Cardiac muscle cell (in vitro differentiated cells and primary cell): ENCODE measurements around the gene TUBAL3. TPM values are rescaled to one million over a fixed set of nuclear protein-coding genes. Genes with fewer than 3 reads are reported as not detected.
A peak's percentile ranks its signal among the peaks of the same experiment; 100 is the strongest.

Experiments used
- DNase-seq, 2 donors: peaks; one replicate each; pipeline versions ENCODE4 v3.0.0 to v3.0.0-alpha.2; 2010 to 2017; ENCODE audit warnings: low read depth in 1 of 2, low spot score in 1 of 2
- H3K27ac ChIP-seq: fragments of 200-600 bp; sonication (generic); 2 replicates; pipeline ENCODE4 v1.5.1; 2016
- H3K27me3 ChIP-seq: fragments of 200-600 bp; sonication (generic); 2 replicates; pipeline ENCODE4 v1.6.0; 2016; ENCODE audit warnings: control low read depth
- H3K36me3 ChIP-seq: fragments of 200-600 bp; sonication (generic); 2 replicates; pipeline ENCODE4 v1.5.1; 2016; ENCODE audit warnings: control low read depth
- H3K4me1 ChIP-seq: fragments of 200-600 bp; sonication (generic); 2 replicates; pipeline ENCODE4 v1.8.1; 2017; ENCODE audit warnings: low read depth, mild to moderate bottlenecking, mixed run types
- H3K4me3 ChIP-seq: fragments of 200-600 bp; sonication (generic); 2 replicates; pipeline ENCODE4 v1.5.1; 2016; ENCODE audit warnings: mild to moderate bottlenecking
- H3K9me3 ChIP-seq: fragments of 200-600 bp; sonication (generic); 2 replicates; pipeline ENCODE4 v1.5.1; 2017; ENCODE audit warnings: low read depth, mild to moderate bottlenecking, control low read depth
- polyA plus RNA-seq: library from polyadenylated mRNA; unstranded; fragments of >200 nt; fragmentation: Nextera tagmentation; extraction: Ambion mirVana; gene quantifications from 2 replicates; pipeline ENCODE4 v1.2.1, GENCODE V29; 2016
- total RNA-seq: library from RNA; depleted of rRNA; stranded (reverse); fragments of >200 nt; gene quantifications from 2 replicates; pipeline ENCODE4 v1.2.3, GENCODE V29; 2016
- TF ChIP-seq, protein P1 (sequence below): IDR thresholded peaks from 2 replicates; pipeline ENCODE4 v1.5.1; 2012; ENCODE audit warnings: low read depth, mild to moderate bottlenecking, low read length

TUBAL3 gene
- total and polyA plus RNA-seq, 2 experiments from 2014 or later = not detected

DNA sequence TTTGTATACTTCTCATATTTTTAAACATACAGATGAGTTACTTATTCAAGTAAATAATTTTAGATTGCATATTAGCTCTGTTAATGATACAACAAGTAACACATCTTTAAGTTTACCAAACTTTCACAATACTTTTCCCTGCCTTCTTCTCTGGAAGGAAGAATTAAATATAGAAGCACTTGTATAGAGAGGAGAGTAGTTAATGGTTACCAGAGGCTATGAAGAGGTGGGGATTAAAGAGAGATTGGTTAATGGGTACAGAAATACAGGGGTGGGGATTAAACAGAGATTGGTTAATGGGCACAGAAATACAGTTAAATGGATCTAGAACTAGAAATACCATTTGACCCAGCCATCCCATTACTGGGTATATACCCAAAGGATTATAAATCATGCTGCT is 59.9 kb downstream of the TUBAL3 start:
- Histone ChIP-seq H3K9me3 (no peaks in the 10 kb centered on the region), H3K36me3 (no peaks in the 10 kb centered on the region), H3K27ac (no peak overlapping the region), H3K27me3 (no peaks in the 10 kb centered on the region), H3K4me3 (no peak overlapping the region), H3K4me1 (no peaks in the 10 kb centered on the region)
- no peak for DNase-seq
- TF ChIP-seq, protein P1, sequence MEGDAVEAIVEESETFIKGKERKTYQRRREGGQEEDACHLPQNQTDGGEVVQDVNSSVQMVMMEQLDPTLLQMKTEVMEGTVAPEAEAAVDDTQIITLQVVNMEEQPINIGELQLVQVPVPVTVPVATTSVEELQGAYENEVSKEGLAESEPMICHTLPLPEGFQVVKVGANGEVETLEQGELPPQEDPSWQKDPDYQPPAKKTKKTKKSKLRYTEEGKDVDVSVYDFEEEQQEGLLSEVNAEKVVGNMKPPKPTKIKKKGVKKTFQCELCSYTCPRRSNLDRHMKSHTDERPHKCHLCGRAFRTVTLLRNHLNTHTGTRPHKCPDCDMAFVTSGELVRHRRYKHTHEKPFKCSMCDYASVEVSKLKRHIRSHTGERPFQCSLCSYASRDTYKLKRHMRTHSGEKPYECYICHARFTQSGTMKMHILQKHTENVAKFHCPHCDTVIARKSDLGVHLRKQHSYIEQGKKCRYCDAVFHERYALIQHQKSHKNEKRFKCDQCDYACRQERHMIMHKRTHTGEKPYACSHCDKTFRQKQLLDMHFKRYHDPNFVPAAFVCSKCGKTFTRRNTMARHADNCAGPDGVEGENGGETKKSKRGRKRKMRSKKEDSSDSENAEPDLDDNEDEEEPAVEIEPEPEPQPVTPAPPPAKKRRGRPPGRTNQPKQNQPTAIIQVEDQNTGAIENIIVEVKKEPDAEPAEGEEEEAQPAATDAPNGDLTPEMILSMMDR = no peak

DNA sequence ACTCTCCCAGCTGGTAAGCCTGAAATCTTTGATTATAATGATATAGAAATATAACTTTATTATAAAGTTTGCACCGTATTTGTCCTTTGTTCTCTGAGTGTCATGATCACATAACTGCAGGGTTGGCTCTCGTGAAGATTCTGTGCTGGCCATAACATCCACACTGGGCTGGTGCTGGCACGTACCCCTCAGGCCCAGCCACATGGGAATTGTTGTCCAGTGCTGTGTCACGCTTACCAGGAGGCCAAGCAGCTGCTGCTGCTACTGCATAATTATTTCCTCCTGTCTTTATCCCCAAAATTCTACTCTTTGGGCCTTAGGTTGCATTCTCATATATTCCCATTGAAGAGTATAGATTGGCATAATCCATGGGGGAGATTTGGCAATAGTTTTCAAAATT is 60.6 kb downstream of the TUBAL3 start:
- DNase-seq = no peak
- H3K9me3 ChIP-seq = no peaks in the 10 kb centered on the region
- no peak overlapping the region for H3K4me3 ChIP-seq

DNA sequence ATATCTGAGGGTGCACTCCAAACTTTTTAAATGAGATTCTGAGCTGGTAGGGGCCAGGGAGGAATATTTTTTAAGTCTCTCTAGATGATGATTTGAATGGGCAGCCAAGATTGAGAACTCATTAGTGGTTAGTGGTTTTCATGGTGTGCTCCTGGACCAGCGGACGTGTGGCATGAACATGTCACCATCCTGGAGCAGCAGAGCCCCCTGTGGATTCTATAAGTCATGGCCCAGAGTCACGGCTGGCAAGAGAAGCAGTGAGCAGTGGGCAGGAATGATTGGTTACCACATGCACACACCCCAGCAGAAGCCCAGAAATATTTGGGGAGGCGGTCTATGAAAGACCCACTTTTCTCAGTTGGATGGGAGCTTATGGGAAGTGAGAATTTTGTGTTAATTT is 61.1 kb downstream of the TUBAL3 start:
- no peaks in the 10 kb centered on the region for H3K27me3 ChIP-seq
- TF ChIP-seq, protein P1 = peak; percentile 13
- DNase-seq = peak in 1 of 2 donors; percentile 11

More for the DNA sequence above, 60.6 kb downstream of the TUBAL3 start:
- TF ChIP-seq, protein P1 = no peak
- no peaks in the 10 kb centered on the region for H3K4me1 ChIP-seq
- H3K27ac ChIP-seq = no peak overlapping the region
- no peaks in the 10 kb centered on the region for H3K27me3 ChIP-seq
- H3K36me3 ChIP-seq = no peaks in the 10 kb centered on the region

More for the DNA sequence above, 61.1 kb downstream of the TUBAL3 start:
- Histone ChIP-seq H3K9me3 (no peaks in the 10 kb centered on the region), H3K4me1 (no peaks in the 10 kb centered on the region), H3K36me3 (no peaks in the 10 kb centered on the region), H3K27ac (no peak overlapping the region), H3K4me3 (no peak overlapping the region)

Other genes with a start within 250 kb of the TUBAL3 start
- gene AKR1C8, start 219.7 kb downstream of the TUBAL3 start, total RNA-seq = not detected in 2 replicates
- not detected in 2 replicates for gene AKR1C8, start 219.7 kb downstream of the TUBAL3 start, polyA plus RNA-seq
- gene AKR1C4, start 208.0 kb downstream of the TUBAL3 start, total RNA-seq = not detected in 2 replicates
- gene AKR1C4, start 208.0 kb downstream of the TUBAL3 start, polyA plus RNA-seq = not detected in 2 replicates
- not detected in 2 replicates for gene UCN3, start 39.9 kb downstream of the TUBAL3 start, total RNA-seq
- gene UCN3, start 39.9 kb downstream of the TUBAL3 start, polyA plus RNA-seq = not detected in 2 replicates
- 25.5 and 29.5 TPM in 2 replicates for gene NET1, start 7.7 kb upstream of the TUBAL3 start, total RNA-seq
- 20.0 and 36.0 TPM in 2 replicates for gene NET1, start 7.7 kb upstream of the TUBAL3 start, polyA plus RNA-seq
- gene CALML5, start 94.7 kb upstream of the TUBAL3 start, total RNA-seq = not detected in 2 replicates
- gene CALML5, start 94.7 kb upstream of the TUBAL3 start, polyA plus RNA-seq = not detected in 2 replicates
- gene CALML3, start 120.1 kb upstream of the TUBAL3 start, total RNA-seq = 0.04 TPM in 1 of 2 replicates, not detected in the other
- not detected in 2 replicates for gene CALML3, start 120.1 kb upstream of the TUBAL3 start, polyA plus RNA-seq